ENCODE measurements around the gene SOAT2.

The SOAT2 gene

GRCh38 chr12:53113951-53114350, 10.7 kb downstream of the SOAT2 start:
- no peak overlapping the region for H3K4me3 ChIP-seq (ENCODE audit: low read depth, low read length)
- DNase-seq (ENCODE audit: low read depth): no peak
- TF ChIP-seq CTCF (conservative IDR thresholded peaks at IDR 0.05; ENCODE audit: low read depth, low read length): no peak

- no peak for DNase-seq (ENCODE audit: low read depth)
- no peak overlapping the region for H3K4me3 ChIP-seq (ENCODE audit: low read depth, low read length)
- TF ChIP-seq CTCF (conservative IDR thresholded peaks at IDR 0.05; ENCODE audit: low read depth, low read length): no peak
These were observed 12.0 kb downstream of the SOAT2 start for GRCh38 chr12:53115112-53115890.

- no peak for TF ChIP-seq CTCF (conservative IDR thresholded peaks at IDR 0.05; ENCODE audit: low read depth, low read length)
- no peak overlapping the region for H3K4me3 ChIP-seq (ENCODE audit: low read depth, low read length)
- DNase-seq (ENCODE audit: low read depth): no peak
These were observed 12.8 kb downstream of the SOAT2 start for GRCh38 chr12:53115891-53116648.

GRCh38 chr12:53118751-53119300, 15.5 kb downstream of the SOAT2 start:
- TF ChIP-seq CTCF (conservative IDR thresholded peaks at IDR 0.05; ENCODE audit: low read depth, low read length): no peak
- no peak for DNase-seq (ENCODE audit: low read depth)
- no peak overlapping the region for H3K4me3 ChIP-seq (ENCODE audit: low read depth, low read length)

GRCh38 chr12:53120685-53121525, 17.6 kb downstream of the SOAT2 start:
- DNase-seq (ENCODE audit: low read depth): no peak
- no peak overlapping the region for H3K4me3 ChIP-seq (ENCODE audit: low read depth, low read length)
- TF ChIP-seq CTCF (conservative IDR thresholded peaks at IDR 0.05; ENCODE audit: low read depth, low read length): no peak

- no peak for TF ChIP-seq CTCF (conservative IDR thresholded peaks at IDR 0.05; ENCODE audit: low read depth, low read length)
- no peak for DNase-seq (ENCODE audit: low read depth)
- no peak overlapping the region for H3K4me3 ChIP-seq (ENCODE audit: low read depth, low read length)
These were observed 19.7 kb downstream of the SOAT2 start for GRCh38 chr12:53122961-53123468.
